Measurements from ENCODE around the gene KCNF1.

DNA sequence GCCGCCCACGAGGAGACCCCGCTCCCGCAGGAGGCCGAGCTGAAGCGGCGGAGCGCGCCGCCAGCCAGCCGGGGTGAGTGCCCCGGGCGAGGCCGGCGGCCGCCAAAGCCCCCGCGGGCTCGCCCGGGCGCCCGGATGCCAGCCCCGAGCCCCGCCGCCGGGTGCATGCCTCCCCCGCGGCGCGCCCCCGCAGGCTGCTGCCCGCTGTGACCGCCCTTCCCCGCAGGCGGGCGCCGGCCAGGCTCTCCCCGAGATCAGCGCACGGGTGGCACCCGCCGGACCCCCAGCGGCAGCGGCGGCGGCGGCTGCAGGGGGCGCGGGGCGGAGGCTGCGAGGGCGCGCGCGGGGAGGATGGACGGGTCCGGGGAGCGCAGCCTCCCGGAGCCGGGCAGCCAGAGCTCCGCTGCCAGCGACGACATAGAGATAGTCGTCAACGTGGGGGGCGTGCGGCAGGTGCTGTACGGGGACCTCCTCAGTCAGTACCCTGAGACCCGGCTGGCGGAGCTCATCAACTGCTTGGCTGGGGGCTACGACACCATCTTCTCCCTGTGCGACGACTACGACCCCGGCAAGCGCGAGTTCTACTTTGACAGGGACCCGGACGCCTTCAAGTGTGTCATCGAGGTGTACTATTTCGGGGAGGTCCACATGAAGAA, 470 bp downstream of the KCNF1 start:
- TF ChIP-seq, protein P1, sequence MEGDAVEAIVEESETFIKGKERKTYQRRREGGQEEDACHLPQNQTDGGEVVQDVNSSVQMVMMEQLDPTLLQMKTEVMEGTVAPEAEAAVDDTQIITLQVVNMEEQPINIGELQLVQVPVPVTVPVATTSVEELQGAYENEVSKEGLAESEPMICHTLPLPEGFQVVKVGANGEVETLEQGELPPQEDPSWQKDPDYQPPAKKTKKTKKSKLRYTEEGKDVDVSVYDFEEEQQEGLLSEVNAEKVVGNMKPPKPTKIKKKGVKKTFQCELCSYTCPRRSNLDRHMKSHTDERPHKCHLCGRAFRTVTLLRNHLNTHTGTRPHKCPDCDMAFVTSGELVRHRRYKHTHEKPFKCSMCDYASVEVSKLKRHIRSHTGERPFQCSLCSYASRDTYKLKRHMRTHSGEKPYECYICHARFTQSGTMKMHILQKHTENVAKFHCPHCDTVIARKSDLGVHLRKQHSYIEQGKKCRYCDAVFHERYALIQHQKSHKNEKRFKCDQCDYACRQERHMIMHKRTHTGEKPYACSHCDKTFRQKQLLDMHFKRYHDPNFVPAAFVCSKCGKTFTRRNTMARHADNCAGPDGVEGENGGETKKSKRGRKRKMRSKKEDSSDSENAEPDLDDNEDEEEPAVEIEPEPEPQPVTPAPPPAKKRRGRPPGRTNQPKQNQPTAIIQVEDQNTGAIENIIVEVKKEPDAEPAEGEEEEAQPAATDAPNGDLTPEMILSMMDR (IDR thresholded peaks at IDR 0.05; ENCODE audit: low read depth, low read length, missing input control): no peak
- TF ChIP-seq, protein P2, sequence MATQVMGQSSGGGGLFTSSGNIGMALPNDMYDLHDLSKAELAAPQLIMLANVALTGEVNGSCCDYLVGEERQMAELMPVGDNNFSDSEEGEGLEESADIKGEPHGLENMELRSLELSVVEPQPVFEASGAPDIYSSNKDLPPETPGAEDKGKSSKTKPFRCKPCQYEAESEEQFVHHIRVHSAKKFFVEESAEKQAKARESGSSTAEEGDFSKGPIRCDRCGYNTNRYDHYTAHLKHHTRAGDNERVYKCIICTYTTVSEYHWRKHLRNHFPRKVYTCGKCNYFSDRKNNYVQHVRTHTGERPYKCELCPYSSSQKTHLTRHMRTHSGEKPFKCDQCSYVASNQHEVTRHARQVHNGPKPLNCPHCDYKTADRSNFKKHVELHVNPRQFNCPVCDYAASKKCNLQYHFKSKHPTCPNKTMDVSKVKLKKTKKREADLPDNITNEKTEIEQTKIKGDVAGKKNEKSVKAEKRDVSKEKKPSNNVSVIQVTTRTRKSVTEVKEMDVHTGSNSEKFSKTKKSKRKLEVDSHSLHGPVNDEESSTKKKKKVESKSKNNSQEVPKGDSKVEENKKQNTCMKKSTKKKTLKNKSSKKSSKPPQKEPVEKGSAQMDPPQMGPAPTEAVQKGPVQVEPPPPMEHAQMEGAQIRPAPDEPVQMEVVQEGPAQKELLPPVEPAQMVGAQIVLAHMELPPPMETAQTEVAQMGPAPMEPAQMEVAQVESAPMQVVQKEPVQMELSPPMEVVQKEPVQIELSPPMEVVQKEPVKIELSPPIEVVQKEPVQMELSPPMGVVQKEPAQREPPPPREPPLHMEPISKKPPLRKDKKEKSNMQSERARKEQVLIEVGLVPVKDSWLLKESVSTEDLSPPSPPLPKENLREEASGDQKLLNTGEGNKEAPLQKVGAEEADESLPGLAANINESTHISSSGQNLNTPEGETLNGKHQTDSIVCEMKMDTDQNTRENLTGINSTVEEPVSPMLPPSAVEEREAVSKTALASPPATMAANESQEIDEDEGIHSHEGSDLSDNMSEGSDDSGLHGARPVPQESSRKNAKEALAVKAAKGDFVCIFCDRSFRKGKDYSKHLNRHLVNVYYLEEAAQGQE (IDR thresholded peaks at IDR 0.05): no peak
- no peak for TF ChIP-seq TAF1 (conservative IDR thresholded peaks at IDR 0.05)
- no peak for TF ChIP-seq SP1 (IDR thresholded peaks at IDR 0.05)
- TF ChIP-seq, protein P3, sequence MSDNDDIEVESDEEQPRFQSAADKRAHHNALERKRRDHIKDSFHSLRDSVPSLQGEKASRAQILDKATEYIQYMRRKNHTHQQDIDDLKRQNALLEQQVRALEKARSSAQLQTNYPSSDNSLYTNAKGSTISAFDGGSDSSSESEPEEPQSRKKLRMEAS (IDR thresholded peaks at IDR 0.05): no peak
- TF ChIP-seq, protein P4, sequence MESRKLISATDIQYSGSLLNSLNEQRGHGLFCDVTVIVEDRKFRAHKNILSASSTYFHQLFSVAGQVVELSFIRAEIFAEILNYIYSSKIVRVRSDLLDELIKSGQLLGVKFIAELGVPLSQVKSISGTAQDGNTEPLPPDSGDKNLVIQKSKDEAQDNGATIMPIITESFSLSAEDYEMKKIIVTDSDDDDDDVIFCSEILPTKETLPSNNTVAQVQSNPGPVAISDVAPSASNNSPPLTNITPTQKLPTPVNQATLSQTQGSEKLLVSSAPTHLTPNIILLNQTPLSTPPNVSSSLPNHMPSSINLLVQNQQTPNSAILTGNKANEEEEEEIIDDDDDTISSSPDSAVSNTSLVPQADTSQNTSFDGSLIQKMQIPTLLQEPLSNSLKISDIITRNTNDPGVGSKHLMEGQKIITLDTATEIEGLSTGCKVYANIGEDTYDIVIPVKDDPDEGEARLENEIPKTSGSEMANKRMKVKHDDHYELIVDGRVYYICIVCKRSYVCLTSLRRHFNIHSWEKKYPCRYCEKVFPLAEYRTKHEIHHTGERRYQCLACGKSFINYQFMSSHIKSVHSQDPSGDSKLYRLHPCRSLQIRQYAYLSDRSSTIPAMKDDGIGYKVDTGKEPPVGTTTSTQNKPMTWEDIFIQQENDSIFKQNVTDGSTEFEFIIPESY (IDR thresholded peaks at IDR 0.05): no peak
- TF ChIP-seq JUND (IDR thresholded peaks at IDR 0.05): no peak
- no peak for TF ChIP-seq FOXA2 (IDR thresholded peaks at IDR 0.05)
- no peak for TF ChIP-seq RAD21 (IDR thresholded peaks at IDR 0.05)
- TF ChIP-seq GABPA (IDR thresholded peaks at IDR 0.05 in 1 of 2, conservative IDR thresholded peaks at IDR 0.05 in 1 of 2): no peak
- no peak for TF ChIP-seq EGR1 (IDR thresholded peaks at IDR 0.05; ENCODE audit: low read depth in 2 of 2)
- TF ChIP-seq RXRA (IDR thresholded peaks at IDR 0.05): no peak
